Vagina (tissue), 2 donors: ENCODE data around the gene DDX19B. TPM values are rescaled to one million over a fixed set of nuclear protein-coding genes. Genes with fewer than 3 reads are reported as not detected.

Source experiments
- DNase-seq, 2 donors: peaks; one replicate each; pipeline ENCODE4 v3.0.0-alpha.2; 2017; ENCODE audit errors: extremely low spot score in 2 of 2
- H3K27ac ChIP-seq: fragments of 200-600 bp; sonication (generic); one replicate; pipeline ENCODE4 v1.5.1; 2019
- H3K27me3 ChIP-seq: fragments of 200-600 bp; sonication (generic); one replicate; pipeline ENCODE4 v1.5.1; 2019
- H3K36me3 ChIP-seq, 2 donors: fragments of 200-600 bp; sonication (generic); one replicate each; pipeline ENCODE4 v1.5.1; 2017 to 2019
- H3K4me1 ChIP-seq: fragments of 200-600 bp; sonication (generic); one replicate; pipeline ENCODE4 v1.5.1; 2019
- H3K4me3 ChIP-seq, 2 donors: fragments of 200-600 bp; sonication (generic); 1 replicate in 1 of 2; 2 replicates in 1 of 2; pipeline ENCODE4 v1.5.1; 2016 to 2019
- H3K9me3 ChIP-seq: fragments of 200-600 bp; sonication (generic); one replicate; pipeline ENCODE4 v1.5.1; 2019
- CTCF ChIP-seq, 3 experiments: fragments of 450-650 bp in 2 of 3; fragments of 200-600 bp in 1 of 3; sonication (generic) in 1 of 3; IDR thresholded peaks; one replicate each; pipeline ENCODE4 v1.5.1; 2017 to 2019; ENCODE audit warnings: antibody characterized with exemption in 3 of 3, mild to moderate bottlenecking in 2 of 3, moderate library complexity in 2 of 3
- POLR2A ChIP-seq, 2 donors: fragments of 450-650 bp; IDR thresholded peaks; one replicate each; pipeline ENCODE4 v1.6.1; 2017; ENCODE audit warnings: antibody characterized with exemption in 2 of 2, mild to moderate bottlenecking in 2 of 2, moderate library complexity in 2 of 2
- POLR2AphosphoS5 ChIP-seq, 2 donors: sonication (generic); formaldehyde crosslinking; IDR thresholded peaks; one replicate each; pipeline ENCODE4 v1.9.0; 2017; ENCODE audit warnings: antibody characterized with exemption in 2 of 2, mild to moderate bottlenecking in 2 of 2, low read depth in 1 of 2; ENCODE audit not compliant: insufficient read depth in 1 of 2
- intact Hi-C: fragments of 100-400 bp; cut with DNase I; formaldehyde crosslinking; loops from one replicate; pipeline ENCODE4 v1.15.1; 2023
- total RNA-seq: library from RNA; depleted of rRNA; stranded (reverse); fragments of >200 nt; gene quantifications from one replicate; pipeline ENCODE4 v1.2.3, GENCODE V29; 2016

DDX19B gene
- total RNA-seq, 1 donor from 2014 or later: 47.6 TPM

- Histone ChIP-seq H3K4me1 (no peaks in the 10 kb centered on the region), H3K9me3 (no peaks in the 10 kb centered on the region), H3K36me3 (peaks cover 0 to 30% of the 10 kb centered on the region in 2 donors), H3K4me3 (no peak overlapping the region), H3K27me3 (no peaks in the 10 kb centered on the region), H3K27ac (no peak overlapping the region)
- intact Hi-C loops: loop anchor here (10.0 kb wide), 1 partner anchor 271 kb away; the partner anchor contains the start of gene IL34
- TF ChIP-seq CTCF (IDR thresholded peaks at IDR 0.05) (no peak), POLR2AphosphoS5 (IDR thresholded peaks at IDR 0.05; ENCODE audit: insufficient read depth in 1 of 2, low read depth in 1 of 2) (no peak), POLR2A (IDR thresholded peaks at IDR 0.05) (no peak)
- no peak for DNase-seq
These were observed 75.2 kb downstream of the DDX19B start for GRCh38 chr16:70374213-70374612.

- Histone ChIP-seq H3K4me3 (no peak overlapping the region), H3K36me3 (peaks cover 0 to 23% of the 10 kb centered on the region in 2 donors), H3K9me3 (no peaks in the 10 kb centered on the region), H3K27ac (no peak overlapping the region), H3K4me1 (peaks cover 16% of the 10 kb centered on the region), H3K27me3 (no peaks in the 10 kb centered on the region)
- intact Hi-C loops: loop anchor here (10.0 kb wide), 1 partner anchor 269 kb away; the partner anchor contains the start of gene IL34
- no peak for TF ChIP-seq POLR2A (IDR thresholded peaks at IDR 0.05)
- TF ChIP-seq CTCF (IDR thresholded peaks at IDR 0.05): no peak
- TF ChIP-seq POLR2AphosphoS5 (IDR thresholded peaks at IDR 0.05; ENCODE audit: insufficient read depth in 1 of 2, low read depth in 1 of 2): no peak
- no peak for DNase-seq
These were observed 76.9 kb downstream of the DDX19B start for GRCh38 chr16:70375636-70376611.

GRCh38 chr16:70377782-70378181, 78.8 kb downstream of the DDX19B start:
- Histone ChIP-seq H3K27ac (no peak overlapping the region), H3K36me3 (peaks cover 0 to 11% of the 10 kb centered on the region in 2 donors), H3K4me3 (no peak overlapping the region), H3K9me3 (no peaks in the 10 kb centered on the region), H3K27me3 (no peaks in the 10 kb centered on the region), H3K4me1 (peaks cover 25% of the 10 kb centered on the region)
- DNase-seq: no peak
- intact Hi-C loops: loop anchor here (10.0 kb wide), 1 partner anchor 267 kb away; the partner anchor contains the start of gene IL34
- TF ChIP-seq CTCF (IDR thresholded peaks at IDR 0.05) (no peak), POLR2A (IDR thresholded peaks at IDR 0.05) (no peak), POLR2AphosphoS5 (IDR thresholded peaks at IDR 0.05; ENCODE audit: insufficient read depth in 1 of 2, low read depth in 1 of 2) (no peak)

GRCh38 chr16:70378869-70379493, 80.0 kb downstream of the DDX19B start:
- Histone ChIP-seq H3K27me3 (no peaks in the 10 kb centered on the region), H3K27ac (no peak overlapping the region), H3K4me3 (no peak overlapping the region), H3K4me1 (peaks cover 25% of the 10 kb centered on the region), H3K9me3 (no peaks in the 10 kb centered on the region), H3K36me3 (peaks cover 0 to 7% of the 10 kb centered on the region in 2 donors)
- no peak for DNase-seq
- TF ChIP-seq POLR2AphosphoS5 (IDR thresholded peaks at IDR 0.05; ENCODE audit: insufficient read depth in 1 of 2, low read depth in 1 of 2) (no peak), CTCF (IDR thresholded peaks at IDR 0.05) (no peak), POLR2A (IDR thresholded peaks at IDR 0.05) (no peak)
- intact Hi-C loops: loop anchor here (10.0 kb wide), 1 partner anchor 266 kb away; the partner anchor contains the start of gene IL34
